T-helper 1 cell (primary cell): Measurements from ENCODE around the gene SP140.
A peak's percentile ranks its signal among the peaks of the same experiment; 100 is the strongest.
"Not testable (repeated sequence)": the region's sequence is repeated elsewhere in the genome, so short reads cannot be mapped to it uniquely, and the experiment has no call there.

ENCODE experiments used
- DNase-seq, 5 donors: peaks; one replicate each; pipeline ENCODE4 v3.0.0-alpha.2; 2012 to 2020

The SP140 gene

DNA sequence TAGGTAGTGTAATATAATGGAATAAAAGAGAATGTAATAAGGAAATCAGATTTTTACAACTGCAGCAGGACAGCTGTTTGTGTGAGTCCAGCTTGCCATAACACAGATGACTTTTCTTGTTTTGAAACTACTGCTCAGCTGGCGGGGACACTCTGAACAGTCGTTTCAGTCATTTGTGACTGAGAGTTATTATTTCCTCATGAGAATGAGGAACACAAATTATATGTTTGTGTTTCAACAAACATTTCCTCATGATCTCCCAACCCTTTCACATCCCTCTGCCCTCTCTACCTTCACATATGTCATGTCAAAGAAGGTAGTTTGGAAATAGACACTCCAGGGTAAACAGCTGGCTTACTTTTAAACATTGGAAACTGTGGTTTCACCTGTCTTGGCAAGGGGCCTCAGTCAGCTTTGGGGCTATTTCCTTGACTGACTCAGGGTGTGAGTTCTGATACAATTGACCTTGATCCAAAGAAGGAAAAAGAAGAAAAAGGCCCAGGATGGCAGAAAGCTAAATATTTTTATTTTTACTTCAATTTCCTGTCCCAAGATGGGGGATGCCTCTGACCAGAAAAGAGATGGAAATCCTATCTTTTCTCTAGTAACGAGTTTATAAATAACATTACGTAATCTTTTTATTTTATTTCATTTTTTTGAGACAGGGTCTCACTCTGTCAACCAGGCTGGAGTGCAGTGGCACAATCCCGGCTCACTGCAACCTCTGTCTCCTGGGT is 102.0 kb downstream of the SP140 start:
- DNase-seq, result no peak

DNA sequence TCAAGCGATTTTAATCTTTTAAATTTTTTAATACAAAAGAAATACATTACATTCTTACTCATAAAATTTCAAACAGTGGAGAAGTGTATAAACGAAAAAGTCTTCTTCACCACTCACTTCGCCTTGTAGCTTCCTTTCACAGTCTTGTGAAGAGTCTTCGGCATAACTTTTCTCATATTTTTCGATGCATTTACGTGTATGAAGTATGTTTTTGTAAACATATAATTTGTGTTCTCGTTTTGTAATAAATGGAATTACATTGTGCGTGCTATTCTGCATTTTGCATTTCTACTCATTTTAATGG is 102.6 kb downstream of the SP140 start:
- no peak for DNase-seq

- no peak for DNase-seq
Observed at GRCh38 chr2:230329946-230330605, 104.5 kb downstream of the SP140 start.

- DNase-seq, result no peak
Observed at GRCh38 chr2:230330725-230331124, 105.2 kb downstream of the SP140 start.

GRCh38 chr2:230335461-230335863 is 109.9 kb downstream of the SP140 start:
- DNase-seq, result no peak

- DNase-seq, result peak in 1 of 5 donors; percentile 48
Observed at GRCh38 chr2:230335864-230336506, 110.4 kb downstream of the SP140 start.

- not testable (repeated sequence) for DNase-seq
Observed at GRCh38 chr2:230341936-230342528, 116.5 kb downstream of the SP140 start.

DNA sequence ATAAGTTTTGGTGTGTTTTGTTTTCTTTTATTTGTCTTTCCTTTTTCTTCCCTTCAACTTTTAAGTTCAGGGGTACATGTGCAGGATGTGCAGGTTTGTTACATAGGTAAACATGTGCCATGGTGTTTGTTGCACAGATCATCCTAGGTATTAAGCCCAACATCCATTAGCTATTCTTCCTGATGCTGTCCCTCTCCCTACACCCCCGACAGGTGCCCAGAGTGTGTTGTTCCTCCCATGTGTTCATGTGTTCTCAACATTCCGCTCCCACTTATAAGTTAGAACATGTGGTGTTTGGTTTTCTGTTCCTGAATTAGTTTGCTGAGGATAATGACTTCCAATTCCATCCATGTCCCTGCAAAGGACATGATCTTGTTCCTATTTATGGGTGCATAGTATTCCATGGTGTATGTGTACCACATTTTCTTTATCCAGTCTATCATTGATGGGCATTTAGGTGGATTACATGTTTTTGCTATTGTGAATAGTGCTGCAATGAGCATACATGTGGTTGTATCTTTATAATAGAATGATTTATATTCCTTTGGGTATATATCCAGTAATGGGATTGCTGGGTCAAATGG is 117.6 kb downstream of the SP140 start:
- not testable (repeated sequence) for DNase-seq

GRCh38 chr2:230343747-230344146 is 118.2 kb downstream of the SP140 start:
- DNase-seq, result no peak

DNA sequence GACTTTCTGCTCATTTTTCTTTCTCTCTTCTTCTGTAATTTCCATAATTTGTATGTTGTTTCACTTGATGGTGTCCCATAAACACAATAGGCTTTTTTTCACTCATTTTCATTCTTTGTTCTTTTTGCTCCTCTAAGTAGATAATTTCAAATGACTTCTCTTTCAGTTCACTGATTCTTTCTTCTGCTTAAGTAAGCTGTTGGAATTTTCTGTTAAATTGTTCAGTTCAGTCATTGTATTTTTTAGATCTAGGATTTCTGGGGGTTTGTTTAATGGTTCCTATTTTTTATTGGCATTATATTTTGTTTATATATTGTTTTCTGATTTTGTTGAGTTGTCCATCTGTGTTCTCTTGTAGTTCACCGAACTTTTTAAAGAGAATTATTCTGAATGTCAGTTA is 120.9 kb downstream of the SP140 start:
- DNase-seq, result no peak

GRCh38 chr2:230346921-230347533 is 121.5 kb downstream of the SP140 start:
- DNase-seq, result peak in 1 of 5 donors; percentile 34

GRCh38 chr2:230347659-230348305 is 122.2 kb downstream of the SP140 start:
- DNase-seq, result peak in 1 of 5 donors; percentile 84

DNA sequence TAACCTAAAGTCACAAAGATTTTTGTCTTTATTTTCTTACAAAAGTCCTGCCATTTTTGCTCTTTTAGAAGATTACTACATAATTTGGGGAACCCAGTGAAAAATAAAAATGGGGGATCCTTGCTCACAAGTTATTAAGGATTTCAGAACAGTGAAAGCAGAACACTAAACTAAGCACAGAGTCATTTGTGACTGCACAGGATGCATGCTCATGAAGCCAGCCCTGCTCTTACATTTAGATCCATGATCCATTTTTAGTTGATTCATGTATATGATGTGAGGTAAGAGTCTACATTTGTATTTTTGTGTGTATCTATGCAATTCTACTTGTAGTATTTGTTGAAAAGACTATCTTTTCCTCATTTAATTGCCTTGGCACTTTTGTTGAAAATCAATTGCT is 123.3 kb downstream of the SP140 start:
- peak in 1 of 5 donors; percentile 66 for DNase-seq

DNA sequence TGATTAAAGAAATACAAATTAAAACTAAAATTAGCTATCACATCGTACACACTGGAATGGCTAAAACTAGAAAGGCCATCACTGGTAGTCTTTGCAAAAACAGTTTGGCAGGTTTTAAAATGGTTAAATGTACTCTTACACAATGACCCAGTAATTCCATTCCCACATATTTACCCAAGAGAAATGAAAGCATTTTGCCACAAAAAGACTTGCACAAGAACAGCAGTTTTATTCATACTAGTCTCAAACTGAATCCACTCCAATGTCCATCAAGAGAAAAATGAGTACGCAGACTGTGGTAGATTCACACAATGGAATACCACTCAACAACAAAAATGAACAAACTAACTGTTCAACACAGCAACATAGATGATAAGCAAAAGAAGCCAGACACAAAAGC is 130.5 kb downstream of the SP140 start:
- DNase-seq, result no peak

DNA sequence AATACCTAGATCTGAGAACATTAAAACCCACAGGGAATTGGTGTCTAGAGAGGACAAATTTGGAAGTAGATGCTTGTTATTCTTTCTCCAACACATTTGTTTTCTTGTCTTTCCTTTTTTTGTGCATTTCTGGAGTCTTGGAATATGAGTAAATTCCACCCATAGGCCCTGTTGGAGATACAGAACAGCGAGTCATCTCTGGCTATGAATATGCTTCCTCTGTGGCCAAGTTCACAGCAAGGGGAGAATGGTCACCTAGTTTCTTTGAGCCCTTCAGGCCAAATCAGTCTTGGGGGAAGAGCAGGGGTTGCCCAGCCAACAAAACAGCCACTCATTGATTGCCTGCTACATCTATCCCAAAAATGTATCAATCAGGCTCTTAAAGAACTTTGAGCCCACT is 132.8 kb downstream of the SP140 start:
- DNase-seq, result no peak

DNA sequence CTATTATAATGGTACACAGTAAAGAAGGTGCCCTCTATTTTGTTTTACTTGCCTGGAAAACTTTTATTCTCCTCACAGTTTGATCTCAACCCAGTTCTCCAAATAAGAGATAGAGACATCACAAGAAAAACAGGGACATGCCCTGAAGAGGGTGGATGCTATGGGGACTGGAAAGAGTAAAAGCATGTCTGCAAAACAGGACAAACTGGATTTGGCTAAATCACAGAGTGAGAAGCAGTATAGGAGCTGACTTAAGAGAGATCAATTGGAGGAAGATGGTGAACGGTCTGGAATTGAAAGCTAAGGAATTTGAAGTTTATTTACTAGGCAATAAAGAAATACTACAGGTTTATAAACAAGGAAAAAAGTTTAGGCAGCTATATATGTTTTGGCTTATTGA is 134.5 kb downstream of the SP140 start:
- DNase-seq, result no peak

DNA sequence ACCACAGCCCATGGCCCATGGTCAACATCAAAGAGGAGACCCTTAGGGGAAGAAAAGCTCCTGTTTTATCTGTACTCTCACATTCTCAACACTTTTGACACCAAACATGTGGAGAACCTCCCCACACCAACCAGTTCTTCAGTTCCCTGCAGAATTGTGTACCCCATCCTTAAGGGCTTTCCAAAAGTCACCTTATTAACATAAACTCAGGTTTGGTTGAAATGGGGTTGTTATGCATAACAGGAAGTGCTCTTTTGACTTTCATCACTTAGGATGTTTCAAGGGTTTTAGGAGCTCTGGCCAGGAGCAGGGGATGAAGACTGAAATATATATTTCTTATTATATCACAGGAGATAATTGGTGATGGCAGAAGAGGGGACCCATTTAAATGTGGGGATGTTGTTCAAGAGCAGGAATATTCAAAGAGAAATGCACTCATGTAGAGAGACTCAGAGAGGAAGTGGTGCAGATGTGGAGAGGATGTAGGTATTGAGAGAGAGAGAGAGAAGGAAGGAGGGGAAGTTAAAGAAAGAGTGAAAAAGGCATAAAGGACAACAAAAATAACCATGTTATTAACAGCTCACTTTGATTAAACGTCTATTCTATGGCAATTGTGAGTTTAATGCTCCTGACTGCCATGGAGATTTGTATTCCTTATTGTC is 136.6 kb downstream of the SP140 start:
- peak in 1 of 5 donors; percentile 35 for DNase-seq
